NCI-H1048 (cell line): ENCODE measurements around the gene MRPL9.

ENCODE experiments used
- DNase-seq: peaks from one replicate; lab custom pipeline; 2025; lab: John Stamatoyannopoulos, UW

Gene MRPL9

DNA sequence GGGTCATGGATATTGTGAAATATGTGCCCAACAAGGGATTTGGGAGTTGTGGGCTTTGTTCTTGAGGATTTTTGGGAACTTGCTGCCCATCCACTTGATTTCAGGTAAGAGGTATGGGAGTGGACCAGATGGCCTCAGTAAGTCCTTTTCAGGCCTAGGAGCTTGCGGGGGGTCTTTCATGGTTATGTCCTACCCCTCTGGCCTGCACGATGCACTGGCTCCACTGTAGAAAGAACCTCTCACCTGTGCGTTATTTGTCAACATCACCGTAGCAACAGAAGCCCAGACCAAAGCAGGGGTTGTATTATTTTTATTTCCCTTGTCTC, 33.4 kb downstream of the MRPL9 start:
- no peak for DNase-seq

DNA sequence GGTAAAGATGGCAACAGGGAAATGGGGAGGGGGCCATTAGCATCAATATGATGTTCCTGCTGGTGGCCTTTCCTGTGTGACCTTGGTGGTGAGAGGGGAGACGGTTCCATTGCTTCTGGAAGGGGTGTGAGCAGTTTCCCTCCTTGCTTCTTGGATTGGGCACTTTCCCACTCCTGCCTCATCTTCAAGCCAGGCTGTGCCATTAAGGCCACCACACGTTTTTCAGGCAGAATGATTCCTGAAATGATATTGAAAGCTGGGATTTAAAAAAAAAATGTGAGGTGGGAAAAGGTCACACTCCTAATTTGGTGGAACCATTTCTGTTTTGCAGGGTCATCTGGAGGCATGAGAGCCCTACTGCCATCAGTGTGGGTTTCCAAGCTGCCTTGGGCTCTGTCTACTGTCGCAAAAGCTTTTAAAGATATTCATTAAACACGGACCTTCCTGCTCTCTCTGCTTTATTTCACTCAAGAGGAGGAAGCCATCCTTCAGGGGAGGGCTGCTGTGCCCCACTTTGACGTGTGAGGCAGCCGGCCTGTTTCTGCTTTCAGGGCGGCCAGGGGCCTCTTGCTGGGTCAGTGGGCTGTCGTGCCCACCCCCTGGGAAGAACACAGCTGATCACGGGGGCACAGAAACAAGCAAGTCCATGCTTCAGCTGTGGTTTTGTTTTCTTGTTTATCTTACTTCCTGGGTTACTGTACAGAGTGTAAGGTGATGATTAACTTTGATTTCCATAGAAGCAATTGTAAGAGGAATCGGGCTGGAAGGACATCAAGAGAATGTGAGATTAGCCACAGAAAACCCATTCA, 33.9 kb downstream of the MRPL9 start:
- no peak for DNase-seq

DNA sequence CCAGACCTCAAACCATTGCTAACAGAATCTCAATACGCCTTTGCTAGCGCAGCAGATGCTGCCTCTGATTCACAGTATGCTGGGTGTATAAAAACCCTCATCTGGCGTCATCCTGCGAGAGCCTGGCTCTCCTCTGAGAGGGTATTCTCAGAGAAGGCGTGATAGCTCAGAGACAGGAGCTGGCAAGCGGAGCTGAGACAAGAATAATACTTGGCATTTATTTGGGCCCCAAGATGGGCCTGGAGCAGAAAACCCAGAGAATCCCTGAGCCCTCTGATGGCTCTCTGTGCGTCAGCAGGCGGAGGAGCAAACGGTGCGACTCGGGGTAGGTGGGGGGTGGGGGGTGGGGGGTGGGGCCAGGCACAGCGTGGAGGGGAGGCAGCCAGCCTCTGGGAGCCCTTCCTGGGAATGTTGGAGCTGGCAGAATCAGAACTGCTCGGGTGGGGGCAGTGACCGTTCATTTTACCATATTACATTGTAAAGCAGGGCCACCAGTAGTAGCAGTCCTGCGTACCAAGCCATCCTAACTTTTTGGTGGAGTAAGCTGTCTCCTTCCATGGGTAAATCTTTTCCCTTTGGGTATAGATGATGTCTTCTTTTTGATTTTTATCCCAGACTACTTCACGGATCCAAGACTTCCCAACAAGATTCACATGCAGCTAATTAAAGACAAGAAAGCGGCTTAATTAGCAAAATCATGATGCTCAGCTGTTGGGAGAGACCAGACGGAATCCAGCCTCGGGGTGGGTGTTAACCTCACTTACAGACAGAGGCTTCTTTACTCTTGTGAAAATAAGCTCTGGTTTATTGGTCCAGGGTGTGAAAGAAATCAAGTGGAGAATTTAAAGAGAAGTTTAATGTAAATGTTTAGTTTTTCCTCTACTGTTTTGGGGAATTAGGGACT, 34.9 kb downstream of the MRPL9 start:
- DNase-seq: no peak

DNA sequence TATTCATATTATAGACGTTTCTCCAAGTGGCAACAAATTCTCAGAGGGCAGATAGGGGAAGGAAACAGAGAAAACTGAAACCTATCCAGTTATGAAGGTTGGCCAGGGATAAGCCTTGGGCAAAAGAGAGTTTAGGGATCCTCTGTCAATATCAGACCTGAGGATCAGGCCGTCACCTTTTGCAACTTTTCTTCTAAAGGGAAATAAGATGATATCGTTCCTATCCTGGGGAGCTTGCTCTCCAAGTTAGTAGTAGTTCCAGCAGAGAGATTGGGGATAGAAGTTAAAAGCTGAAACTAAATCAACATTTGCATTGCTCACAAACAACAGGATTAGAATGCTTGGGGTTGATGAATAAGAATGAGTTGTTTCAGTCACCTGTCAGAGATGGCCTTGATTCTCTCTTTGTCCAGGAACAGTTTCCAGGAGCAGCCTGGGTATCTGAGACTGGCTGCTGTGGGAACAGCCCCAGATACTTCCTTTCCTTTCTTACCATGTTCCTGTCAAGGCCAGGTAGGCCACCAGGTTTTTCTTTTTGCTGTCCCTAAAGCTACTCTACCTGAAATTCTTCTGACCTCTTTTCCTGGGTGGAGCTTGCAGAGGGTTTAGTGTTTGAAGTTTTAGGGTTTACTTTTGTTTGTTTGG, 39.4 kb downstream of the MRPL9 start:
- no peak for DNase-seq

DNA sequence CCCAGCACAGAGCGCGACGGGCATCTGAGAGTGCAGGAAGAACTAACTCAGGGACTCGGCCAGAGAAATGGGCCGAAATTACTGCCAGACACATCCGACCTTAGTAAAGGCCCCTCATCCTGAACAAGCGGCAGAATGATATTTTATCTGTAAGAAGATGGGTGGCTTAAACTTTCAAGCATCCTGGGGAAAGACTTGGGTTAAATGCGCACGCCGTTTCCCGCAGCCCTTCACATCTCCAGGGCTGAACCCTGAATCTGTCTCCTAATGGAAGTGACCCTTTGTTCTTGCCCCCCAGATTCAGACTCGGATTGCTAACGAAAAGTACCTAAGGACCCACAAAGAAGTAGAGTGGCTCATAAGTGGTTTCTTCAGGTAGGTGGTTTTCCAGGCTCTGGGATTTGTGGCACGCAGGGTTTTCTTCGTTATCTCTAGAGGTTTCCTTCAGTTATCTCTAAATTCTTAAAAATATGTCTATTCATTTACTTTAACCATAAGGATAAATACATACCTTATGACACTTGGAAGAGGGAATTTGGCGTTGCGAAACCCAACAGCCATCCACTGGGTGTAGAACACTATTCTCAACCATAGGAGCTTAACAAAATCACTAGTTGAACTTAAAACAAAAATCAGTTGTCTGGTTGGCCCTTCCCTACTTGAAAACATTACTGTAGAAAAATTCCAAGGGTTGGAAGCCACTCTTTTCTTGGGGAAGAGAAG, 41.3 kb downstream of the MRPL9 start:
- DNase-seq: no peak

DNA sequence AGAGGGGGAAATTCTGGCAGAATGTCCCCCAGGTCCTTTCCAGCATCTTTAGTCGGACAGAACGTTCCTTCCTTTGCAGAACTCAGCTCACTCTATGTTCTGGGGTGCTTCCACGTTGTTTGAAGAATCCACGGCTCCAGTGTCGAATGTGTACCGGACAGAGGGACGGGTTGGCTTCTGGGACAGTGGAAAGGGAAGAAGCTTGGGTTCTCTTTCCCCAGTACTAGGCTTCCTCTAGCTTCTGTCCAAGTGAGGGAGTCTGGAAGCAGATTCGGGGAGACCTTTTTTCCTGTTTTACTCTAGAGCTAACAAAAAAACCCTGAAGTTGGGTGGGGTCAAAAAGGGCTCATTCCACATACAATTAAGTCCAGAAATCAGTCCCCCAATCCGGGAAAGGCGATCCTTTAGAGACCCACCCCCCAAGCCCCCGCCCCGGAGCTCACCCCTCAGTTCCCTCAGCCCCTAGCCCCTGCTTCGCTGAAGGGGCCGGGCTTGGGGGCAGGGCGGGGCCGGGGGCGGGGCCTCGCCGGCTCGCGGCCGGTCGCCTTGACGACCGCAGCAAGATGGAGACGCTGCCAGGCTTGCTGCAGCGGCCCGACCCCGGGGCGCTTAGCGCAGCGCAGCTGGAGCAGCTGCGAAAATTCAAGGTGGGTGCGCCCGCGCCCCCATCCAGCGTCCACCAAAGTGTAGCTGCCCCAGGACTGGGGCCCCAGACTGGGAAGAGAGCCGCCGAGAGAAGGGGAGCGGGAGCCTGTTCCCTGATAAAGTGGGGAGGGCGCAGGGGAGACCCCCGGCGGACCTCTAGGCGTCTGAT, 42.1 kb downstream of the MRPL9 start, which contains the start of gene RIIAD1:
Gene RIIAD1, plus strand, starts transcription at position 549 of the 814 bp plus-strand sequence. Its CDS starts 15 bp downstream, at position 564.
- no peak for DNase-seq

DNA sequence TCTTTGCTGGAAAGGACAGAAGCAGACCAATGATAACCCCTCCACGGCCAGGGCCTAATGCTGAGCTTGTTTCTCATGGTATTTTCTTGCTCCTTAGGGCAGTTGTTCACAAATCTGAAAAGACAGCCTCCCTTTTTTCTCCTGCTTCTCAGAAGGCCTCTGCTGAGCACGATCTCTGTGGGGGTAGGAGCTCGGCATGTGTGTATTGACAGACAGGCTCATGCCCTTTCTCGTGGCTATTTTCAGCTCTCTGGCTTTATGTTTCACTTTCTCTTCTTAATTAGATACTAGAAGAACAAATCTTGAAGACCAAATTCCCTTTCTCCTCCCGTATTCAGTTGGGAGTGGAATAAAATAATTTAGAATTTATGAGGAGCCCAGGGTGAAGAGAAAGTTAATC, 42.7 kb downstream of the MRPL9 start:
- no peak for DNase-seq

DNA sequence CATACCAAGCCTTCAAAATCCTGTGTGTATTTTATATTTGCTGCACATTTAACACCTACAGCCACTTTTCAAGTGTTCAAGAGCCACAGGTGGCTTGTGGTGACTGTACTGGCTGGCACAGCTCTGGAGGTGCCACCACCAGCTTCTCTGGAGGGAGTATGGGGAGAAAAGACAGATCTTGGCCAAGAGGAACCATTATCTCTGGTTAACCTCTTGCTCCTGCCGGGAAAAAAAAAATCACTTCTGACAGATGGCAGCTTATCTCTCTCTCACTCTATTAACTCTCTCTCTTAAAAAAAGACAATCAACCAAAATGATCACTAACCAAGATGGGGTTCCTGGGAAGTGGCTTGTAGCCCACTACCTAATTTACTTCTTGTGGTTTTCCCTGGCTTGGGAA, 43.2 kb downstream of the MRPL9 start:
- no peak for DNase-seq

DNA sequence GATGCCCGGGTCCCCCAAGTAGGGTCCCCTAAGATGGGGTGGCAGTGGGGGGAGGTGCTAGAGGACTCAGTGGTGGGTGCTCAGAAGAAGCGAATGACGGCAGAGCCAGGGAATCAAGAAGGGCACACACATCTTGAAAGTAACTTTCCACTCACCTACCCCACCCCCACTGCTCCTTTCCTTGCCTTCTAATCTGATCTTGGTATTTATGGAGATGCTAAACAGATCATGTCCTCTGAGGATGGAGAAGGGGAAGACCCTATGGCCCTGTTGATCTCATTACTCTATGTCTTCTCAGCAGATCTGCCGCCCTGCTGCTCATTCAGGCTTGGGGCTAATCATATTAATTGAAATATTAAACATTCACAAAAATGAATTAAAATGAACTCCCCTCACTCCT, 44.6 kb downstream of the MRPL9 start:
- no peak for DNase-seq

DNA sequence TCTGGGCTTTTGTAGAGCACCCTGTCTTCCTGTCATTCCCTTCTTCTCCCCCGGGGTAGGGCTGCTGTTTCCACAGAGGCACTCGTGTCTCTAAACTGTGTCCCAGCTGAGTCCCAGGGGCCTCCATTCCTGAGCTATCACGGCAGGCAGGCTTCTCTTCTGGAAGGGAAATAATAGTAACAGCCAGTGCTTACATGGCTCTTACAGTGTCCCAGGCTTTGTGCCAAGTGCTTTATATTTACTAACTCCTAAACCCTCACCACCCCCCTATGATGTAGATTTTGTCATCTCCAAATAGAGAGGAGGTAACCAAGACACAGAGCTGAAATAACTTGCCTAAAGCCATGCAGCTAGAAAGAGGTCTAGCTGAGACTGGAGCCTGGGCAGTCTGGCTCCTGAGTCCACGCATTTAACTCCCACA, 45.3 kb downstream of the MRPL9 start:
- no peak for DNase-seq

DNA sequence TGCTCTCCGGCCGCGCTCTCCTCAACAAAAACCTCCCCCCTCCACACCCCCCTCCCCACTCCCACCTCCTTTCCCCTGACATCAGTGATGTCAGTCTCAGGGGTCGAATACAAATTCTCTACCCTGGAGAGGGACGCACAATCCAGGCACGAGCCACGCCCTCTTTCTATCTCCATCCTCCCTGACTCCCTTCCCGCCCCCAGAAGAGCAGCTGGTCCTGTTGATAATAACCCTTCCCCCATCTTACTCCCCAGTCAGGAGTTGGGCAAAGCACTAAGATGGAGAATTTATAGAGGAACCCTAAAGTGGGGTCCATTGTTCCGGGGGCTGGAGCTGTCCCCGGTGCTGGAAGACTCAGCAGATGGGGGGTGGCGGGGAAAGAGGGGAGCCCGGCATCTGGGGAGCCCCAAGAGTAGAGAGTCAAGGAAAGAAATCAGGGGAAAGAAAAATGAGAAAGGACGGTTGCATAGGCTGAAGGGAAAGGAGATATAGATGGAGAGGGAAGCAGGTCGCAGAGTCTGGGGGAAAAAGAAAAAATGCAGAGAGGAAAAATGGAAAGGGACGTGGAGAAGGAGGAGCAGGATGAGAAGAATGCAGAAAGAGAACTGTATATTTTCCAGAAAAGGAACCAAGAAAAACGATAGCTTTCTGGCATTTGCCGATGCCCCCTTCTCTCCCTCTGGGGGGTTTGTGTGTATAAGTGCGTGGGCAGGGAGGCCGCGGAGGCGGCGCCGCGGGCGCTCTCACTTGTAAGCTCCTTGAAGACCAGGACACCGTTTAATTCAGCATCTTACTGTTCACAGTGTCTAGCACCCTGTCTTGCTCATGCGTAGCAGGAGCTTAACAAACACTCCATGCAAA, 46.3 kb downstream of the MRPL9 start, which contains the start of gene CELF3:
Gene CELF3, minus strand, starts transcription at position 33 of the 861 bp plus-strand sequence. CDS start 783 bp downstream, outside the sequence.
- DNase-seq: no peak

DNA sequence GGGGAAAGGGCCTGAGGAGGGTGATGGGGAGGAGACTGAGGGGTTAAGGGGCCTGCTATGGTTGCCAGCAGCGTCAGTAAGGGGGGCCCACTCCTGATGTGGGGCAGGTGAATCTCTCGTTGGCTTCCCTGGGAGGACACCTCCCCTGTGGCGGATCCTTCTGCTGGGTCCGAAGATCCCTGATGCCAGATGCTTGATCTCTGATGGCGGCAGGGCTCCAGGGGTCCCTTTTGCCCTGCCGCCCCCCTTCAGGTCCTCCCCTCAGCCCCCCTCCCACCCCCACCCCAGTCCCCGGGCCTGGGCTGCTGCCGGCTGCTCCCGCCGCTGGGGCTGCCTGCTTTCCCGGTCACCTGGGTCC, 46.9 kb downstream of the MRPL9 start:
- no peak for DNase-seq

DNA sequence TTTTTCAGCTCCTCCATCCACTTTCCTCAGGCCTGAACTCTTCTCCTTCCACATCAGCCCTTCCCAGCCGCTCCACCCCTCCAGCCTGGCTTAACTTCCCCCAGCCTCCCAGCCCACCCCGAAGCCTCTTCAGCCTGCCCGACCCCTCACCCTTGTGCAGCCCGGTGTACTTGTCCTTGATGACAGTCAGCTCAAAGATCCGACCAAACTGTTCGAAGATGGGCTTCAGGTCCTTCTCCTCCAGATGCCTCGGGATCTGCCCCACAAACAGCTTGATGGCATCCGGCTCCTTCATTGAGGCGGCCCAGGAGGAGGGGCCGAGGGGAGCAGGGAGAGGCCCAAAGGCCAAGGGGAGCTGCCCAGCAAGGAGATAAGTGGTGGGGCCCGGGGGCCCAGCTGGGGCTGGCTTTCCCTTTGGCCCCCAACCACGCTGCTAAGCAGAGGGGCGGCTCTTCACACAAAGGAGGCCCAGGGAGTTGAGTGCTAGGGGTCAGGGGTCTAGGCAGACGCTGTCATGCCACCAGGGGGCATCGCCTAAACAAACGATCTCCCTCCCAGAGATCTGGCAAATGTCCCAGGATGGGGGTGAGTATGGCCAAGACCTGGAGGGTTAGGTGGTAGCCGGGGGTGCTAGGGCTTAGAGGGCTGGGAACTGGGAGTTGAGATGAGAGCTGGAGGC, 47.4 kb downstream of the MRPL9 start:
- no peak for DNase-seq

DNA sequence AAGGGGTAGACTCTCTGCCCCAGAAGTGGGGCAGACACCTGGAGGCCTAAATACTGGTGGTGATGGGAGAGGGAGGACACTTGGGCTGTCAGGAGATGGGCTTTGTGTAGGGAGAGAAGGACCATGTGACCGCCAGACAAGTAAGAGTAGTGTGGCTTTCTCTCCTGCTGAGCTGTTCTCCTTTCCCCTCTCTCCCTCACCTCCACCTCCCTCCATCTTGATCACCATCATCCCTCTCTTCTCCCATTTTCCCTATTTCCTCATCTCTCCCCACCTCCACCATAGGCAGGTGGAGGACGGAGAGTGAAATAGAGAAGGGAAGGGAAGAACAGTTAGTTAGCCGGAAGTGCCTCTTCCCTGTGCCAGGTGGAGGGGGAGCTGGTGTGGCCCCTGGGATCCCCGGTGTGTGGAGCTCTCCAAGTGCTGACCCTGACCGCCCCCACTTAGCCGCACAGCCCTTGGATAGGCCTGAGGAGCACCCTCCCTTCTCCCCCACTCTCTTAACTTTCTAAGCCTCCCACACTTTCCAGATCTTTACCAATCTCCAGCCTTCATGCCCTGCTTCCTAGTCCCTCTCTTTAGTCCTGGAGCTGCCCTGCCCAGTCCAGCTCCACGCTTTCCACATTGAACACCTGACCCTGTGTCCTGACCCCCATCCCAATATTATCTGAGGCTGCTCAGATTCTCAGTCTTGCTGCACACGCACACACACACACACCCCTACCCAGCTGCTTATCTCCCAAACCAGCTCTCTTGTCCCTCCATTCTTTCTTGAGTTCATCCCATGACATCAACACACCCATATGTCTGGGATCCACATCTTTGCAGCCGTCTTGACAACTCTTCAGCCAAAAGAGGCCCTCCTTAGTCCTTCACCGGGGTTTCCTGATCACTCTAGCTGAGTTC, 48.2 kb downstream of the MRPL9 start:
- DNase-seq: no peak

DNA sequence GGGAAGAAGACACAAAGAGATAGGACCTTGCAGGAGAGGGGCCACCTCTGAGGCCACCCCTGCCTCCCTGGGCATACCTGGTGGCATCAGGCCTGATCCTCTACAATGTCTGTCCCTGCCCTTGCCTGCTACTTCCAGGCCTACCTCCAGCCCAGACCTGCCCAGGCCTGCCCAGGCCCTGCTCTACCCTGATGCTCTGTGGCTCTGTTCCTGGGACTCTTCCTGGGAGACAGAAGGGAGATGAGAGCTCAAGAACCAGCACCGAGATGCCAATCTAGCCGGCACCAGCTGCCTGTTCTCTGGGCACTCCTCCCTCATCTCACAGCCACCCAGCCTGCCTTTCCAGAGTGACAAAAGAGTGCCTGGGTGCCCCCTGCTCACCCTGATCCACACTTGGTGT, 49.4 kb downstream of the MRPL9 start:
- no peak for DNase-seq

DNA sequence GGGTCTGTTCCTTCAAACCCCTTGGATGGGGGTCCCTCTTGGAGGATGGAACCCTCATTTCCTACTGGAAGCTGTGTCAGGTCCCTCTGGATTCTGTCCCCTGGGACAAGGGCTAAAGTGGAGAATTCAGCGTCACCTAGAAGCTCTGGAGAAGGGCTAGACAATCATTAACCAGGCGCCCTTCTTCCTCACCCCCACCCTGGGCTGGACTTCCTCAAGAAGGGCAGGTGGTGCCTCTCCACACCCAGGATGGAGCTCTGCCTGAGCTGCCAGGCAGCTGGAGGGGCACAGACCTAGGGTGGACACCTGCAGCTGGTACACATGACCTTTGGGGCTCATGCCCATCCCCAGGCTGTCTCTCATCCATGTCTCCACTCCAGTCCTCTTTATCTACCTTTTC, 50.3 kb downstream of the MRPL9 start:
- no peak for DNase-seq

DNA sequence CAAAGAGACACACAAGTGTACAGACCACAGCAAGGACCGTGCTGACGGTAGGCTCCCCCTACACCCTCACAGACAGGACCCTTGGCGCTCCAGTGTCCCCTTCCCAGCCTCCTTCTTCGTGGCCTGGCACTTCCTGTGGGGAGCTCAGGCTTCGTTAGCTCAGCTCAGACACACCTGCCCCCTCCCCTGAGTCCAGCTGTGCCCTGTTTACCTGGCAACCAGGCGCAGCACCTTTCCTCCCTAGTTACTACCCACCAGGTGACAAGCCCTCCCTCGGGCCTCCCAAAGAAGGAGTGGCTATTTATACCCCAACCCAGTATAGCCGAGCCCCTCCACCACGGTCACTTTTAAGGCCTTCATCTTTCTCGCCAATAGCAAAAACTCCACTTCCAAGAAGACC, 51.3 kb downstream of the MRPL9 start:
- no peak for DNase-seq

DNA sequence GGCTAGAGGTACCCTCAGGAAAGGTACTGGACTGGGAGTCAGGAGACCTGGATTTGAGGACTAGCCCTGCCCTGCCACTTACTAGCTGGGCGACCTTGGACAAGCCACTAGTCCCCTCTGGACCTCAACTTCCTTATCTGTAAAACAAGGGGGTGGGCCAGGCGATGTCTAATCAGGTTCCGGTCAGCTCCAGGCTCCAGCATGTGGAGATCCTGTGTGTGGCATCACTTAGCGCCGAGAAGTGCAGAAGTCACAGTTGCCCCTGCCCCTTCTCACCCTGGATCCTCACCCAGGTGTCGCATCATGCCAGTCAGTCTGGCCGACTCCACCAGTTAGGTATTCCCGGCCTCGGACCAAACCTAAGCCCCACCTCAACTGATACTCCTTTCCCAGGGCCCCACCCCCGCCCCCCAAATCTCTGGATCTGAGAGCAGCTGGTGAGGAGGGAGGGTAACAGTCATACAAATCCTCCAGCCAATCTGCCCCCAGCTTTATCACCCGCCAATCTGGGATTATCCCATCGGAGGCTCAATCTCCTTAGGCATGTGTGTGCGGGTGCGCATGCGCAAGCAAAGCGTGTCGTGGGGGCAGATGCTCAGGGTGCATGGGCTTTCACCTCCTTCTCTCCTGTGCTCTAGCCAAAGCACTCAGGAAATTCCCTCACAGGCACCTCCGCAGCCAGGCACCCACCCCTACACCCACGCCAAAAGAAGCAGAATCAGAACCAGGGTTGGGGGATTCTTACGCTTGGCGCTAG, 52.1 kb downstream of the MRPL9 start:
- DNase-seq: no peak
